GM19455 (cell line): ENCODE data around the gene GRAMD1C.

Experiments used
- ATAC-seq: cut with Tn5 transposase; IDR thresholded peaks from one replicate; pipeline ENCODE4 v1.9.1; 2021; ENCODE audit not compliant: unreplicated experiment

GRAMD1C gene

DNA sequence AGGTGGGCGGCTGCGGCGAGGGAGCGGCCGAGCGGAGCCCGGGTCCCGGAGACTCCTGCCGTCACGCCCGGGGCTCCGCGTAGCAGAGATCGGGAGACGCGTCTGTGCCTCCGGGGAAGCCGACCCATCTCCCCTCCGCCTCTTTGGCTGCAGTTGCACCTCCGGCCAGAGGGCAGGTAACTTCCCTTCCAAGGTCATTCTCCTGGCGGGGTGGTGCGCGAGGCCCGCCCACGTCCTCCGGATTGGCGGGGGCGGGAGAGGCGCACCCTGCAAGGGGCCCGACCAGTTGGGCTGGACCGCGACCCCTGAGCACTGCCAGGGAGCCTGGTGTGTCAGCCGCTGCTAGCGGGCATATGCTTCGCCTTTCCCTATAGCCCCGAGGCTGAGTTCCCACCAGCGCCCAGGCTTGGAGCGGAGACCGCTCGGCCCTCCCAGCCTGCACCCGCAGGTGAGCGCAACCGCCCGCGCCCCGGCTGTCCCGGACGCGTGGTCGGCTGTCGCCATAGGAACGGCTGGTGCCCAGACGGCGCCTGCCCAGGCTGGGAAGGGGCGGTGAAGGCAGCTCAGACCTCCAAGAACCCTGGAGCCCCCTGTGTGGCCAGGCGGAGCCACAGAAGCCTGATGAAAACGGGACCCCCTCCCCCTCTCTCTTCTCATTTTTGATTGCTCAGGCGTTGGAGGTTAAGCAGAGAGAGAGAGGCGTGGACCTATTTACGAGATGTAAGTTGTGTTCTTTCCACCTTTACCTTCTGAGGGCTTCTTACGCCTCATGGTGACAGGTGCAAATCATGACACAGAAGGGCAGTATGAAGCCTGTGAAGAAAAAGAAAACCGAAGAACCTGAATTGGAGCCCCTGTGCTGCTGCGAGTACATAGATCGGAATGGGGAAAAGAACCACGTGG lies 109.7 kb downstream of the GRAMD1C start:
- peak; percentile 65 for ATAC-seq

GRCh38 chr3:113952921-113953320 lies 114.3 kb downstream of the GRAMD1C start:
- no peak for ATAC-seq

DNA sequence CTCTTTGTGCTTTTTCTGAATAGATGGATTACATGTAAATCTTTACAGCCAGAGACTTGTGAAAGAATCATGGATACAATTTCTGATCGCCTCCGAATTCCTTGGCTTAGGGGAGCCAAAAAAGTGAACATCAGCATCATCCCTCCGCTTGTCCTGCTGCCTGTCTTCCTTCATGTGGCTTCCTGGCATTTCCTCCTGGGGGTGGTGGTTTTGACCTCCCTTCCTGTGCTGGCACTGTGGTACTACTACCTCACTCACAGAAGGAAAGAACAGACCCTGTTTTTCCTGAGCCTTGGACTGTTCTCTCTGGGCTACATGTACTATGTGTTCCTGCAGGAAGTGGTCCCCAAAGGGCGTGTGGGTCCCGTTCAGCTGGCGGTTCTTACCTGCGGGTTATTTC lies 115.1 kb downstream of the GRAMD1C start:
- ATAC-seq, result no peak

GRCh38 chr3:113954091-113954685 lies 115.6 kb downstream of the GRAMD1C start:
- ATAC-seq, result no peak

GRCh38 chr3:113963879-113964278 lies 125.3 kb downstream of the GRAMD1C start:
- ATAC-seq, result no peak

DNA sequence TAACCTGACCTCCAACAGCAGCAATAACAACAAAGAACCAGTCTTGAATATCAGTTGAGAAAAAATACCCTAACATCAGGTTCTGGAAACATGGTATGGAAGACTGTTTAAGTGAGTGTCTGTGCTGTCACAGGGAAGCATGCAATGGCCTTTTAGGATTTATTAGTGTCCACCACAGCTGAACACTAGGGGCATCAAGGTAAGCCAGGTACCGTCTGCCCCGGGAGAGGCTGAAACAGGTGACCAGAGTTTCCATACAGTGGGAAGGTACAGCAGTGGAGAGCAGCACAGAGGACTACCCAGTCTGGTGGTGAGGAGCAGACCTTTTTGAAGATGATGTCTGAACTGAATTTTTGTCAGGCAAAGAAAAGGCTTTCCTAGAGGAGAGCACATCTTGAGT lies 127.6 kb downstream of the GRAMD1C start:
- no peak for ATAC-seq

- ATAC-seq, result no peak
Measured at GRCh38 chr3:113968986-113969385, 130.4 kb downstream of the GRAMD1C start.

DNA sequence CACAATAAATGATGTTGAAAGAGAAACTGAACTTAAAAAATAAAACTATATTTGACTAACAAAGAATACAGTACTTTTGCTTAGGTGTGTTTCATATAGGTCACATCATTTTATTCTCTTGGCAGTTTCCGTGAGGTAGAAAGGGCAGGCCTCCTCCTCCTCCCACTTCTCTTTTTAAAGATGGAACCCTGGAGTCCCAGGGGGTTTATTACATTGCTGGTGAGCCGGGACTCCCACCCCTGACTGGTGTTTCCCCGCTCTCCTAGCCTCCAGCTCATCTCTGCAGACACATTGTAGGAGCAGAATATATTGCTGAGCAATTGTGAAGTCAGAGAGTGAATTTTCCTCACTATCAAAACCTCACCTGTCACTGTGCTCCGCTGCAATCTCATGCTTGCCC lies 139.2 kb downstream of the GRAMD1C start:
- ATAC-seq, result no peak

GRCh38 chr3:113979916-113980315 lies 141.3 kb downstream of the GRAMD1C start:
- ATAC-seq, result no peak

DNA sequence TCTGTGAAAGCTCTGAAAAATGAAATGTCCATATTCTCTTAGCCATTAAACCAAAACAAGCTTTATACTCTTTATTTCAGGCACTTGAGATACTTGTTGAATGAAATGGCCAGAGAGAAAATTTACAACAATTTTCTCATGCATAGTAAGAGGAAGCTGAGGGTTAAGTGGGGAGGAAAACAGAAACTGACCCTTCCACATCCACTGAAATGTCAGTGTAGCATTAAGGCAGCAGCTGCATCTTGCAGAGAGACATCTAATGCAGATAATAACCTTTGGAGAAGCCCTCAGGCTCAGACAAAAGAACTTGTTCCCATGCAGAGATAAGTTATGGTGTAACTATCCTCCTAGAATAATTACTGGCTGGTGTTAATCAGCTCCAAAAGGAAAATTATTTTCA lies 143.2 kb downstream of the GRAMD1C start:
- no peak for ATAC-seq

- ATAC-seq, result no peak
Measured at GRCh38 chr3:113983544-113983943, 145.0 kb downstream of the GRAMD1C start.

GRCh38 chr3:113985541-113985940 lies 147.0 kb downstream of the GRAMD1C start:
- ATAC-seq, result no peak
